Rectal smooth muscle tissue (tissue), 1 donor: ENCODE results near the gene NOTCH3.

Experiments
- H3K27ac ChIP-seq: one replicate; pipeline ENCODE4 v1.7.0; 2013; ENCODE audit warnings: low read depth, low read length, inconsistent platforms
- H3K27me3 ChIP-seq: one replicate; pipeline ENCODE4 v1.7.0; 2013; ENCODE audit warnings: low read length; ENCODE audit not compliant: control insufficient read depth, insufficient read depth
- H3K36me3 ChIP-seq: one replicate; pipeline ENCODE4 v1.7.0; 2013; ENCODE audit warnings: low read length; ENCODE audit not compliant: control insufficient read depth, insufficient read depth
- H3K4me1 ChIP-seq: one replicate; pipeline ENCODE4 v1.7.0; 2013; ENCODE audit warnings: low read length; ENCODE audit not compliant: control insufficient read depth, insufficient read depth
- H3K4me3 ChIP-seq: one replicate; pipeline ENCODE4 v1.7.0; 2013; ENCODE audit warnings: low read length
- H3K9ac ChIP-seq: one replicate; pipeline ENCODE4 v1.7.0; 2013; ENCODE audit warnings: low read length

The NOTCH3 gene

DNA sequence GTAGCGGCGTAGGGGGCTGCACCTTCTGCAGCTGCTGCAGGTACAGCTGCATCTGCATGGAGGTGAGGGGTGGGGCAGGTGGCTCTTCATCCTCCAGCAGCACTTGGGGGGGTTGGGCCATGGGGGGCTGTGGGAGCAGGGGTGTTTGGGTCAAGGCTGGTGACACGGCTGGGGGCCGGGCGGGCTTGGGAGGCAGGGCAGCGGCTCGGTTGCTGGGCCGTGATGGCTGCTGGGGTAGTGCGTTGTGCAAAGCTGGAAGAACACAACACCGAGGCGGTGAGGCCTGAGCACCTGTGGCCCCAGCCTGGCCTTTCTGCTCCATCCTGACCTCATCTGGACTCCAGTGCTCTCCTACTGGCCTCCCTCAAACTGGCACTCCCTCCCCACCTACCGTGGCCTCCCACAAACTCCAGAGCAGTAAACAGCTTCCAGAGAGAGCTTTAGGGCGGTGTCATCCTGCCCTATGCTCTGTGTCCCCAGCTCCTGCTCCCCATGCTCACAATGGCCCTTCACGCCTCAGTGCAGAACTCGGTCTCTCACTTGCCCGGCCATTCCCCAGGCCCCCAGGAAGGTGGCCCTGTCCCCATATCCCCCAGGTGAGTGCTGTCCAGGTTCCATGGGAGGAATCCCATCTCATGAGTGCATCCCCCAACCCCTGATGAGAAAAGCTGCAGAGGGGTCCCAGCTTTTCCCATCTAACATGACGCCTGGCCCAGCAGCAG lies 42.6 kb upstream of the NOTCH3 start:
- H3K27me3 ChIP-seq = no peaks in the 10 kb centered on the region
- H3K27ac ChIP-seq = no peak overlapping the region
- H3K4me3 ChIP-seq = no peak overlapping the region
- H3K9ac ChIP-seq = no peak overlapping the region
- H3K4me1 ChIP-seq = peaks cover 3% of the 10 kb centered on the region
- peaks cover 46% of the 10 kb centered on the region for H3K36me3 ChIP-seq

GRCh38 chr19:15241259-15241910 lies 40.6 kb upstream of the NOTCH3 start:
- H3K27me3 ChIP-seq = no peaks in the 10 kb centered on the region
- H3K27ac ChIP-seq = no peak overlapping the region
- H3K4me3 ChIP-seq = no peak overlapping the region
- no peak overlapping the region for H3K9ac ChIP-seq
- H3K4me1 ChIP-seq = no peaks in the 10 kb centered on the region
- H3K36me3 ChIP-seq = peaks cover 55% of the 10 kb centered on the region

GRCh38 chr19:15240515-15240914 lies 39.7 kb upstream of the NOTCH3 start:
- Histone ChIP-seq H3K4me1 (no peaks in the 10 kb centered on the region), H3K36me3 (peaks cover 58% of the 10 kb centered on the region), H3K9ac (no peak overlapping the region), H3K27me3 (no peaks in the 10 kb centered on the region), H3K4me3 (no peak overlapping the region), H3K27ac (no peak overlapping the region)

DNA sequence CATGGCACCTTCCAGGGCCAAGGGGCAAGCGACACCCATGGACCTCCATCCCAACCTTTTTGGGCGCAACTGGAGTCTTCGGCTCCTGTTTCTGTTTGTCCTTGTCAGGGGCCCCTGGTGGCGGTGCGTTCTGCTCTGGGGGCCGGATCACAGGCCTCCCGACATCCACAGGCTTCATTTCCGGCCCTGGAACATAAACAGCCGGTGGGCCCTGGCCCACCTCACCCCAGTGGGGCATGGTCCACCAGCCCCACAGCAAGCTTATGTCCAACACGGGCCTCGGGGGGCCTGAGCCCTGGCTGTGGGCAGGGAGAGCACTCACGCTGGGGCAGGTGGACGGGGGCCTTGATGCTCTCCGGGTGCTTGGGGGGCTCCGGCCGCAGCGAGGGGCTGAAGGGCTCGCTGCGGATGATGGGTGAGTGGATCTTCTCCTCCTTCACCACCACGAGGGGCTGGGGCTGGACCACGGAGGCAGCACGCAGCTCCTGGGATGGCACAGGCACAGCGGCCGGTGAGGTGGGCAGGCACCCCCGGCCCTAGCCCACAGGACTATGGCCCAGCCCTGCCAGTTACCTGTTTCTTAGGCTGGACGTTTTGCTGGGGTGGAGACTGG lies 38.6 kb upstream of the NOTCH3 start:
- no peak overlapping the region for H3K4me3 ChIP-seq
- no peak overlapping the region for H3K9ac ChIP-seq
- no peaks in the 10 kb centered on the region for H3K4me1 ChIP-seq
- H3K27me3 ChIP-seq = no peaks in the 10 kb centered on the region
- H3K36me3 ChIP-seq = peaks cover 52% of the 10 kb centered on the region
- no peak overlapping the region for H3K27ac ChIP-seq

GRCh38 chr19:15238639-15239155 lies 37.9 kb upstream of the NOTCH3 start:
- Histone ChIP-seq H3K36me3 (peaks cover 47% of the 10 kb centered on the region), H3K4me1 (no peaks in the 10 kb centered on the region), H3K27me3 (no peaks in the 10 kb centered on the region), H3K9ac (no peak overlapping the region), H3K4me3 (no peak overlapping the region), H3K27ac (no peak overlapping the region)

GRCh38 chr19:15237759-15238638 lies 37.2 kb upstream of the NOTCH3 start:
- Histone ChIP-seq H3K9ac (no peak overlapping the region), H3K27me3 (no peaks in the 10 kb centered on the region), H3K36me3 (peaks cover 47% of the 10 kb centered on the region), H3K27ac (no peak overlapping the region), H3K4me1 (no peaks in the 10 kb centered on the region), H3K4me3 (no peak overlapping the region)

GRCh38 chr19:15236886-15237285 lies 36.1 kb upstream of the NOTCH3 start:
- no peak overlapping the region for H3K9ac ChIP-seq
- H3K4me1 ChIP-seq = no peaks in the 10 kb centered on the region
- H3K4me3 ChIP-seq = no peak overlapping the region
- H3K27ac ChIP-seq = no peak overlapping the region
- H3K27me3 ChIP-seq = no peaks in the 10 kb centered on the region
- H3K36me3 ChIP-seq = peaks cover 39% of the 10 kb centered on the region

DNA sequence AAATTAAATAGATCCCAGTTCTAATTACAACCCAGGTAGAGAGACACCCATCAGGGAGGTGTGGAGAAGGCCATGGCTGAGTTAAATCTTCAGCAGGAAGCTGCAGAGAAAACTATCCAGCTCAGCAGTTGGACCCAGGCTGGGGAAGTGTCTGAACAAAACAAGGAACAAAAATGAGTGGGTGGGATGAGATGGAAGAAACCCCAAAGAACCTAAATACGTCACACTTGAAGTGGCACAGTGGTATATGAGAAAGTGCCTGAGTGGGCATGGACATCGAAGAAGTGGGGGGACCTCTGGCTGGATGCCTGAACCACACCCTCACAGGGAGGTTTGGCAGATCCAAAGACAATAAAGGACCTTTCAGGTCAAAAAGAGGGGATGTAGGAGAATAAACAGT lies 35.0 kb upstream of the NOTCH3 start:
- Histone ChIP-seq H3K4me3 (no peak overlapping the region), H3K36me3 (peaks cover 39% of the 10 kb centered on the region), H3K27ac (no peak overlapping the region), H3K4me1 (no peaks in the 10 kb centered on the region), H3K9ac (no peak overlapping the region), H3K27me3 (peaks cover 7% of the 10 kb centered on the region)

DNA sequence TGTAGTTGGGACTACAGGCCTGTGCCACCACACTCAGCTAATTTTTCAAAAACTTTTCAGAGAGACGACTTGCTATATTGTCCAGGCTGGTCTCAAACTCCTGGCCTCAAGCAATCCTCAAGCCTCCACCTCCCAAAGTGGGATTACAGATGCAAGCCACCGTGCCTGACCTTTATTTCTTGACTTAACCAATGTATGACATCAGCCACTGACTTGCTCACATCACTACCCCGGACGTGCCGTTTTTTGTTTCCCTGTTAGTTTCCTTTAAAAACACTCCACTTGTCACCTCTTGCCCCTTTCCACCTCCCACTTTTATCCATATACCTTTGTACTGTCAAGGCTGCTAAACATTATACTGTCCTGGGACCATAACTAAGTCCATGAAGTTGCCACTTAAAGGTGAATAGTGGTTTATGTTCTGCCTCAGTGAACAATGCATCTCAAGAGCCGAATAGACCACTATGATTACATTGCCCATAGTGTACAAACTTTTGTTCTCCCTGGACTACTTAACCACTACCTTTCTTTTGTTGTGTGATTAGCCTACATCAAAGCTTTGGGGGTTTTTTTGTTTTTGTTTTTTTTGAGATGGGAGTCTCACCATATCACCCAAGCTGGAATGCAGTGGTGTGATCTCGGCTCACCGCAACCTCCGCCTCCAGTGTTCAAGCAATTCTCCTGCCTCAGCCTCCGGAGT lies 33.8 kb upstream of the NOTCH3 start:
- Histone ChIP-seq H3K9ac (no peak overlapping the region), H3K27me3 (peaks cover 8% of the 10 kb centered on the region), H3K4me1 (no peaks in the 10 kb centered on the region), H3K36me3 (peaks cover 28% of the 10 kb centered on the region), H3K27ac (no peak overlapping the region), H3K4me3 (no peak overlapping the region)

GRCh38 chr19:15231271-15231670 lies 30.5 kb upstream of the NOTCH3 start:
- no peak overlapping the region for H3K4me3 ChIP-seq
- H3K4me1 ChIP-seq = no peaks in the 10 kb centered on the region
- peaks cover 6% of the 10 kb centered on the region for H3K36me3 ChIP-seq
- H3K9ac ChIP-seq = no peak overlapping the region
- no peak overlapping the region for H3K27ac ChIP-seq
- peaks cover 8% of the 10 kb centered on the region for H3K27me3 ChIP-seq

DNA sequence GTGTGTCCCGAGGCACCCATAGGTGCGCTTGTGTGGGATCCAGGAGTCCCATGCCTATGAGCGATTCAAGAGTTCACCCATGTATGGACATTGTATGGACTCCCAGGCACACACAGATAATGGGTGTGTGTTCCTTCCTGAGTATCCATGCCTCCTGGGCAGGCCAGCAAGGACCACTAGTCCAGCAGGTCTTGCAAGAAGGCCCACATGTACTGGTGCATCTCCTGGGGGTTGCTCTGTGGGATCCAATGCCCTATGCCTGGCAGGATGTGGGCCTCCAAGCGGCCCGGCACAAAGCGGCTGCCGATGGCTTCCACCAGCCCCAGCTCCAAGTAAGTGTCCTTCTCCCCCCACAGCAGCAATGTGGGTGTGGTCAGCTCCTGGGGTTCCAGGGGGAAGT lies 26.5 kb upstream of the NOTCH3 start:
- H3K27ac ChIP-seq = no peak overlapping the region
- no peaks in the 10 kb centered on the region for H3K36me3 ChIP-seq
- H3K9ac ChIP-seq = no peak overlapping the region
- peaks cover 7% of the 10 kb centered on the region for H3K4me1 ChIP-seq
- peaks cover 11% of the 10 kb centered on the region for H3K27me3 ChIP-seq
- no peak overlapping the region for H3K4me3 ChIP-seq
